Effector memory CD4-positive, alpha-beta T cell (primary cell): Measurements from ENCODE around the gene RELB.
A peak's percentile ranks its signal among the peaks of the same experiment; 100 is the strongest.

Experiments
- DNase-seq, 3 donors: peaks; one replicate each; pipeline ENCODE4 v3.0.0-alpha.2; 2020
- H3K27ac ChIP-seq: 2 replicates; pipeline ENCODE4 v1.7.0; 2013; ENCODE audit warnings: mild to moderate bottlenecking, low read length, moderate library complexity; ENCODE audit not compliant: insufficient read depth, poor library complexity, severe bottlenecking
- H3K27me3 ChIP-seq: replicated peaks from 2 replicates; pipeline ENCODE4 v1.7.0; 2013; ENCODE audit warnings: mild to moderate bottlenecking, low read length; ENCODE audit not compliant: insufficient read depth, control insufficient read depth, poor library complexity, severe bottlenecking
- H3K36me3 ChIP-seq: 2 replicates; pipeline ENCODE4 v1.7.0; 2013; ENCODE audit warnings: mild to moderate bottlenecking, low read length, moderate library complexity; ENCODE audit not compliant: control insufficient read depth, insufficient read depth
- H3K4me1 ChIP-seq: 2 replicates; pipeline ENCODE4 v1.7.0; 2013; ENCODE audit warnings: low read length, mild to moderate bottlenecking; ENCODE audit not compliant: control insufficient read depth, insufficient read depth, poor library complexity, severe bottlenecking
- H3K4me3 ChIP-seq: 2 replicates; pipeline ENCODE4 v1.7.0; 2013; ENCODE audit warnings: low read length, low read depth, mild to moderate bottlenecking; ENCODE audit not compliant: insufficient read depth, poor library complexity, severe bottlenecking
- H3K9me3 ChIP-seq: 2 replicates; pipeline ENCODE4 v1.7.0; 2013; ENCODE audit warnings: mild to moderate bottlenecking, low read length, moderate library complexity; ENCODE audit not compliant: control insufficient read depth
- total RNA-seq, 3 donors: gene quantifications; one replicate each; lab custom pipeline; 2026; lab: John Stamatoyannopoulos, UW

The RELB gene
- total RNA-seq: 54.4 to 79.2 (median 79.0) reads per million in 3 donors

- peak; percentile 91 to 96 (median 95) for DNase-seq
- Histone ChIP-seq H3K4me1 (no peaks in the 10 kb centered on the region), H3K4me3 (peak within 1 kb of the TSS; percentile 98), H3K27ac (peak within 1 kb of the TSS; percentile 100), H3K27me3 (no peaks in the 10 kb centered on the region), H3K9me3 (no peaks in the 10 kb centered on the region), H3K36me3 (peaks cover 8% of the 10 kb centered on the region)
Observed at GRCh38 chr19:45001087-45001739, at the start of gene RELB. Gene RELB, plus strand, starts transcription at chr19:45001464. Its CDS starts 116 bp downstream, at chr19:45001580.

- Histone ChIP-seq H3K4me3 (peak overlapping the region; percentile 96), H3K27ac (peak overlapping the region; percentile 84), H3K4me1 (peaks cover 18% of the 10 kb centered on the region), H3K9me3 (no peaks in the 10 kb centered on the region), H3K36me3 (no peaks in the 10 kb centered on the region), H3K27me3 (no peaks in the 10 kb centered on the region)
- no peak for DNase-seq
Observed at GRCh38 chr19:44954278-44954648, 47.0 kb upstream of the RELB start.

GRCh38 chr19:44954649-44955504 lies 46.4 kb upstream of the RELB start, which contains the start of gene CLPTM1:
Gene CLPTM1, plus strand, starts transcription at chr19:44955380. Its CDS starts 16 bp downstream, at chr19:44955396.
- Histone ChIP-seq H3K4me1 (peaks cover 18% of the 10 kb centered on the region), H3K27me3 (no peaks in the 10 kb centered on the region)
- DNase-seq: peak; percentile 93 to 94 (median 94)

GRCh38 chr19:44955505-44956439 lies 45.5 kb upstream of the RELB start:
- no peak for DNase-seq
- Histone ChIP-seq H3K4me1 (peaks cover 18% of the 10 kb centered on the region), H3K27ac (peak overlapping the region; percentile 84), H3K9me3 (no peaks in the 10 kb centered on the region), H3K36me3 (peaks cover 11% of the 10 kb centered on the region), H3K4me3 (peak overlapping the region; percentile 96), H3K27me3 (no peaks in the 10 kb centered on the region)

More at GRCh38 chr19:44954649-44955504, 46.4 kb upstream of the RELB start, which contains the start of gene CLPTM1:
- peak within 1 kb of the TSS; percentile 84 for H3K27ac ChIP-seq
- peak within 1 kb of the TSS; percentile 96 for H3K4me3 ChIP-seq
- peaks cover 4% of the 10 kb centered on the region for H3K36me3 ChIP-seq
- no peaks in the 10 kb centered on the region for H3K9me3 ChIP-seq

GRCh38 chr19:44957526-44957925 lies 43.7 kb upstream of the RELB start:
- H3K9me3 ChIP-seq: no peaks in the 10 kb centered on the region
- peaks cover 18% of the 10 kb centered on the region for H3K4me1 ChIP-seq
- no peak for DNase-seq
- H3K4me3 ChIP-seq: no peak overlapping the region
- H3K27me3 ChIP-seq: no peaks in the 10 kb centered on the region
- no peak overlapping the region for H3K27ac ChIP-seq
- peaks cover 26% of the 10 kb centered on the region for H3K36me3 ChIP-seq

GRCh38 chr19:44958090-44958489 lies 43.2 kb upstream of the RELB start:
- Histone ChIP-seq H3K9me3 (no peaks in the 10 kb centered on the region), H3K4me1 (peaks cover 18% of the 10 kb centered on the region), H3K36me3 (peaks cover 27% of the 10 kb centered on the region), H3K27me3 (no peaks in the 10 kb centered on the region), H3K4me3 (no peak overlapping the region), H3K27ac (no peak overlapping the region)
- no peak for DNase-seq

- peaks cover 16% of the 10 kb centered on the region for H3K4me1 ChIP-seq
- DNase-seq: no peak
- no peak overlapping the region for H3K27ac ChIP-seq
- no peaks in the 10 kb centered on the region for H3K9me3 ChIP-seq
- H3K27me3 ChIP-seq: no peaks in the 10 kb centered on the region
- H3K4me3 ChIP-seq: no peak overlapping the region
- H3K36me3 ChIP-seq: peaks cover 34% of the 10 kb centered on the region
Observed at GRCh38 chr19:44959691-44960090, 41.6 kb upstream of the RELB start.

GRCh38 chr19:44960906-44961728 lies 40.1 kb upstream of the RELB start:
- Histone ChIP-seq H3K4me3 (no peak overlapping the region), H3K36me3 (peaks cover 37% of the 10 kb centered on the region), H3K27me3 (no peaks in the 10 kb centered on the region), H3K9me3 (no peaks in the 10 kb centered on the region), H3K4me1 (peaks cover 13% of the 10 kb centered on the region), H3K27ac (no peak overlapping the region)
- no peak for DNase-seq

- no peak for DNase-seq
- no peak overlapping the region for H3K4me3 ChIP-seq
- no peak overlapping the region for H3K27ac ChIP-seq
- H3K36me3 ChIP-seq: peaks cover 37% of the 10 kb centered on the region
- no peaks in the 10 kb centered on the region for H3K27me3 ChIP-seq
- no peaks in the 10 kb centered on the region for H3K9me3 ChIP-seq
- peaks cover 6% of the 10 kb centered on the region for H3K4me1 ChIP-seq
Observed at GRCh38 chr19:44961821-44962220, 39.4 kb upstream of the RELB start.
